HUDEP-2 (cell line): ENCODE results near the gene RNF157.

ENCODE experiments used
- DNase-seq, 76 experiments: peaks; one replicate each; lab custom pipeline; 2025; ENCODE audit not compliant: unreplicated experiment in 76 of 76; lab: John Stamatoyannopoulos, UW

RNF157 gene

GRCh38 chr17:76103274-76104139, 136.8 kb downstream of the RNF157 start, which contains the start of gene EXOC7:
EXOC7 (minus strand) TSS chr17:76103787; CDS start chr17:76103692, 95 bp downstream.
- peak in 73 of 76 experiments; percentile 18 to 94 (median 81) for DNase-seq

- DNase-seq = no peak
These were observed 137.4 kb downstream of the RNF157 start for GRCh38 chr17:76102944-76103273.

- DNase-seq = no peak
These were observed 142.5 kb downstream of the RNF157 start for GRCh38 chr17:76097716-76098295.

- no peak for DNase-seq
These were observed 144.3 kb downstream of the RNF157 start for GRCh38 chr17:76095943-76096342.

GRCh38 chr17:76094046-76094445, 146.2 kb downstream of the RNF157 start:
- no peak for DNase-seq

- DNase-seq = no peak
These were observed 147.5 kb downstream of the RNF157 start for GRCh38 chr17:76092526-76093413.
